A549 (cell line): ENCODE data around the gene CCN5. TPM values are rescaled to one million over a fixed set of nuclear protein-coding genes. Genes with fewer than 3 reads are reported as not detected.

Source experiments
- ATAC-seq, 2 experiments: fragments of 200-7000 bp in 1 of 2; fragments of >200 bp in 1 of 2; cut with Nextera tagmentation in 1 of 2; cut with Tn5 transposase in 1 of 2; 3 replicates each; pipeline versions ENCODE4 v1.8.0 to v1.9.1; 2018 to 2020; ENCODE audit warnings: mild to moderate bottlenecking in 1 of 2, moderate library complexity in 1 of 2
- CTCF ChIA-PET: fragments of 300-600 bp; sonication (Branson Sonifier 250); formaldehyde crosslinking; extraction: SDS; loops from one replicate; lab custom pipeline; 2021; ENCODE audit warnings: antibody characterized with exemption, inconsistent platforms; lab: Yijun Ruan, JAX
- POLR2A ChIA-PET: fragments of 350-600 bp; formaldehyde crosslinking; extraction: SDS; loops from one replicate; lab custom pipeline; 2021; ENCODE audit warnings: antibody characterized with exemption, inconsistent platforms; lab: Yijun Ruan, JAX
- DNase-seq, 2 experiments: peaks; one replicate each; pipeline versions ENCODE4 v3.0.0 to v3.0.0-alpha.2; 2011 to 2016; ENCODE audit warnings: low read depth in 1 of 2, low spot score in 1 of 2
- FAIRE-seq: peaks from 2 replicates; lab custom pipeline; 2011; peaks lifted over from hg19 to GRCh38; lab: Jason Lieb, UNC
- H3K27ac ChIP-seq, 2 experiments: fragments of >200 bp; sonication (Bioruptor Twin); formaldehyde crosslinking; 3 replicates each; pipeline ENCODE4 v1.5.1; 2016 to 2017
- H3K4me1 ChIP-seq: fragments of >200 bp; sonication (Bioruptor Twin); formaldehyde crosslinking; 3 replicates; pipeline ENCODE4 v1.6.1; 2016
- H3K4me2 ChIP-seq: fragments of >200 bp; sonication (Bioruptor Twin); formaldehyde crosslinking; 3 replicates; pipeline ENCODE4 v1.6.1; 2016
- H3K4me3 ChIP-seq: fragments of >200 bp; sonication (Bioruptor Twin); formaldehyde crosslinking; 3 replicates; pipeline ENCODE4 v1.5.1; 2016
- H3K9me3 ChIP-seq: fragments of >200 bp; sonication (Bioruptor Twin); formaldehyde crosslinking; 3 replicates; pipeline ENCODE4 v1.6.1; 2016
- BHLHE40 ChIP-seq: IDR thresholded peaks from 2 replicates; pipeline ENCODE4 v1.6.1; 2012; ENCODE audit warnings: low read depth, low read length, inconsistent platforms
- CBX2 ChIP-seq: fragments of 200-600 bp; sonication (generic); IDR thresholded peaks from 2 replicates; pipeline ENCODE4 v1.6.1; 2016; ENCODE audit warnings: low read depth, mild to moderate bottlenecking, borderline replicate concordance
- CBX8 ChIP-seq: fragments of 200-600 bp; sonication (generic); IDR thresholded peaks from 2 replicates; pipeline ENCODE4 v1.6.1; 2016
- CHD2 ChIP-seq: fragments of 150-350 bp; IDR thresholded peaks from 2 replicates; pipeline ENCODE4 v1.6.1; 2014; ENCODE audit warnings: low read length; ENCODE audit not compliant: partially characterized antibody
- CHD4 ChIP-seq: fragments of 200-600 bp; sonication (generic); IDR thresholded peaks from 2 replicates; pipeline ENCODE4 v1.6.1; 2016; ENCODE audit warnings: antibody characterized with exemption, mild to moderate bottlenecking, borderline replicate concordance
- HDAC2 ChIP-seq: fragments of 200-600 bp; sonication (generic); IDR thresholded peaks from 2 replicates; pipeline ENCODE4 v1.6.1; 2016
- HOXB13 ChIP-seq: fragments of 250-450 bp; sonication (Bioruptor Pico); IDR thresholded peaks from 2 replicates; pipeline ENCODE4 v1.5.0; 2020; ENCODE audit warnings: low read depth, mild to moderate bottlenecking, moderate library complexity
- HOXB5 ChIP-seq: fragments of 250-450 bp; sonication (Bioruptor Pico); IDR thresholded peaks from 2 replicates; pipeline ENCODE4 v1.5.0; 2020; ENCODE audit warnings: mild to moderate bottlenecking, moderate library complexity
- JUNB ChIP-seq: fragments of >200 bp; sonication (Bioruptor Twin); formaldehyde crosslinking; IDR thresholded peaks from 2 replicates; pipeline ENCODE4 v1.6.1; 2016
- KDM1A ChIP-seq: fragments of 200-600 bp; sonication (generic); IDR thresholded peaks from 2 replicates; pipeline ENCODE4 v1.6.1; 2016; ENCODE audit warnings: low read depth, mild to moderate bottlenecking
- MAFK ChIP-seq: fragments of 450-650 bp; IDR thresholded peaks from 2 replicates; pipeline ENCODE4 v1.6.1; 2014; ENCODE audit not compliant: partially characterized antibody
- PHF8 ChIP-seq: fragments of 200-600 bp; sonication (generic); IDR thresholded peaks from 2 replicates; pipeline ENCODE4 v1.6.1; 2016; ENCODE audit warnings: low read depth, mild to moderate bottlenecking, antibody characterized with exemption, moderate library complexity, borderline replicate concordance
- POLR2AphosphoS2 ChIP-seq: conservative IDR thresholded peaks from 2 replicates; pipeline ENCODE4 v1.6.1; 2012; ENCODE audit warnings: low read length, improper control_type of control experiment, inconsistent platforms
- RNF2 ChIP-seq: fragments of 200-600 bp; sonication (generic); IDR thresholded peaks from 2 replicates; pipeline ENCODE4 v1.6.1; 2016; ENCODE audit warnings: low read depth, mild to moderate bottlenecking, antibody characterized with exemption, moderate library complexity, borderline replicate concordance
- TP53 ChIP-seq: fragments of 250-450 bp; sonication (Bioruptor Pico); IDR thresholded peaks from 2 replicates; pipeline ENCODE4 v1.5.0; 2021; ENCODE audit warnings: mild to moderate bottlenecking, moderate library complexity
- ZSCAN20 ChIP-seq: fragments of 250-450 bp; sonication (Bioruptor Pico); IDR thresholded peaks from 2 replicates; pipeline ENCODE4 v1.8.0; 2022; ENCODE audit warnings: mild to moderate bottlenecking, moderate library complexity
- WGBS: methylation state at CpG from one replicate; pipeline ENCODE4 v1.1.6; 2017; ENCODE audit errors: missing lambda C conversion rate; 5-methylcytosine and 5-hydroxymethylcytosine counted together
- polyA plus RNA-seq, 4 experiments: library from polyadenylated mRNA; depleted of rRNA in 3 of 4; stranded (reverse); fragments of >200 nt; fragmentation: RNase III in 1 of 4; extraction: RNeasy Plus Mini Kit Qiagen cat#74134 plus additional on column Dnase treatment in 1 of 4; gene quantifications; 2 replicates in 3 of 4; 3 replicates in 1 of 4; pipeline ENCODE4 v1.2.3, GENCODE V29; 2011 to 2017
- TF ChIP-seq, protein P1 (sequence below): fragments of >200 bp; sonication (Bioruptor Twin); formaldehyde crosslinking; IDR thresholded peaks from 3 replicates; pipeline ENCODE4 v1.6.1; 2016
- TF ChIP-seq, protein P2 (sequence below): IDR thresholded peaks from 2 replicates; pipeline ENCODE4 v1.6.1; 2012; ENCODE audit warnings: low read depth, borderline replicate concordance
- TF ChIP-seq, protein P3 (sequence below): IDR thresholded peaks from 2 replicates; pipeline ENCODE4 v1.6.1; 2012
- TF ChIP-seq, protein P4 (sequence below): fragments of >200 bp; sonication (Bioruptor Twin); formaldehyde crosslinking; IDR thresholded peaks from 2 replicates; pipeline ENCODE4 v1.6.1; 2016
- TF ChIP-seq, protein P5 (sequence below): fragments of 250-450 bp; sonication (Bioruptor Pico); IDR thresholded peaks from 2 replicates; pipeline ENCODE4 v1.5.0; 2021; ENCODE audit warnings: mild to moderate bottlenecking, moderate library complexity, borderline replicate concordance

CCN5 gene
- polyA plus RNA-seq, 2 of the 4 experiments (the other 2 are of a cell fraction), result 9.9 to 11.1 TPM

DNA sequence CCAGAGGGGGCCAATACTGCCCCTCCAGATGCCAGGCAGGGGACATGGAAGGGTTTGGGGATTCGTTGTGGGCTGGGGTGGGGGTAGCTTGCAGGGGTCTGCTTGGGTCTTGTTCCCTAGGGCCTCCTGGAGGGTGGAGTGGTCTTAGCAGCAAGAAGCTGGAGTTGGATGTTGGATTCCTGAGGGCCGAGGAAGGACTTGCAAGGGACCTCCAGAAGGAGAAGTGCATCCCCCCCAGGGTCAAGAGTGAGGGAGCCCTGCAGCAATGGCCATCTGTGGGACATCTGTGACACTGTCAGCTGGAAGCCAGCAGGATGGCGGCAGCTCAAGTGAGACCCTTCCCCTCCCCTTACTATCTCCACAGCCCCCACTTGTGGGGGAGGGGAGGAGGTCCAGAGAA, 25.4 kb upstream of the CCN5 start:
- Histone ChIP-seq H3K4me2 (no peak overlapping the region), H3K4me1 (peaks cover 32% of the 10 kb centered on the region), H3K27ac (peak overlapping the region; percentile 41 to 89; a peak in 5 of 6 replicates), H3K4me3 (no peak overlapping the region), H3K9me3 (peaks cover 20% of the 10 kb centered on the region)
- DNase-seq, result no peak
- no peak for TF ChIP-seq RNF2
- no peak for TF ChIP-seq CBX8
- TF ChIP-seq, protein P1, sequence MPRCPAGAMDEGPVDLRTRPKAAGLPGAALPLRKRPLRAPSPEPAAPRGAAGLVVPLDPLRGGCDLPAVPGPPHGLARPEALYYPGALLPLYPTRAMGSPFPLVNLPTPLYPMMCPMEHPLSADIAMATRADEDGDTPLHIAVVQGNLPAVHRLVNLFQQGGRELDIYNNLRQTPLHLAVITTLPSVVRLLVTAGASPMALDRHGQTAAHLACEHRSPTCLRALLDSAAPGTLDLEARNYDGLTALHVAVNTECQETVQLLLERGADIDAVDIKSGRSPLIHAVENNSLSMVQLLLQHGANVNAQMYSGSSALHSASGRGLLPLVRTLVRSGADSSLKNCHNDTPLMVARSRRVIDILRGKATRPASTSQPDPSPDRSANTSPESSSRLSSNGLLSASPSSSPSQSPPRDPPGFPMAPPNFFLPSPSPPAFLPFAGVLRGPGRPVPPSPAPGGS, result no peak
- TF ChIP-seq, protein P2, sequence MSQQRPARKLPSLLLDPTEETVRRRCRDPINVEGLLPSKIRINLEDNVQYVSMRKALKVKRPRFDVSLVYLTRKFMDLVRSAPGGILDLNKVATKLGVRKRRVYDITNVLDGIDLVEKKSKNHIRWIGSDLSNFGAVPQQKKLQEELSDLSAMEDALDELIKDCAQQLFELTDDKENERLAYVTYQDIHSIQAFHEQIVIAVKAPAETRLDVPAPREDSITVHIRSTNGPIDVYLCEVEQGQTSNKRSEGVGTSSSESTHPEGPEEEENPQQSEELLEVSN, result no peak
- no peak for TF ChIP-seq CHD2
- TF ChIP-seq CBX2, result no peak
- no peak for FAIRE-seq
- POLR2A ChIA-PET, result interaction anchor here (1.0 kb wide), 1 partner anchor 40 kb away, joined by 5 read pairs; no protein-coding TSS in a partner anchor
- no peak for ATAC-seq
- WGBS, result 88% methylated on average over 3 of the region's 3 CpGs
- CTCF ChIA-PET, result interaction anchor here (0.5 to 6.3 kb wide), 12 partner anchors 11 to 177 kb away, joined by 3 to 110 read pairs (median 5); partner anchors contain the start of gene CCN5

DNA sequence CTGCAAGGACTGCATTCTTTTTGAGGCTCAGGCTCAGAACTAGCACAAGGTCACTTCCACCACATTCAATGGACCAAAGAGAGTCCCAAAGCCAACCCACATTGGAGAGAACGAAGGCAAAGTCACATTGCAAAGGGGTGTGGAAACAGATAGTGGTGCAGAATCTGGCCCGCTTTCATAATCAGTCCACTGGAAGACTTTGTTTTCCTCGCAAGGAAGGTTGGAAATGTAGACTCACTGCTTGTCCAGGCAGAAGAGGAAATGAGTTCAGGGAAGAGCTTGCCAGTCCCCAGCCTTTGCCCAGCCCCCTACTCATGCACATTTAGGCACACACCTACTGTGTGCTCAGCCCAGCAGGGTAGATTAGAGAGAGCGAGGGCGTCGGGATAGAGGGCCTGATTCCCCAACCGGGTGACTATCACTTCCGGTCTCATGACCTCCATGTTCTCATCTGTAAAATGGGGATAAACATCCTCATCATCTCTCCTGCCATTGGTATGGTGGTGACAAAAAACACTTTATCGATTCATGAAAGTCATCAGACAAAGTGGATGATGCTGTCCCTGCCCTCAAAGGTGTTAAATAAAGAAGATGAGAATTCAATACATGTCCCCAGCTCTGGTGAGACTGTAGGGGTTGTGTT, 24.3 kb upstream of the CCN5 start:
- no peak for DNase-seq
- CTCF ChIA-PET, result interaction anchor here (1.2 to 6.3 kb wide), 10 partner anchors 7 to 176 kb away, joined by 3 to 110 read pairs (median 6); partner anchors contain the start of gene CCN5

DNA sequence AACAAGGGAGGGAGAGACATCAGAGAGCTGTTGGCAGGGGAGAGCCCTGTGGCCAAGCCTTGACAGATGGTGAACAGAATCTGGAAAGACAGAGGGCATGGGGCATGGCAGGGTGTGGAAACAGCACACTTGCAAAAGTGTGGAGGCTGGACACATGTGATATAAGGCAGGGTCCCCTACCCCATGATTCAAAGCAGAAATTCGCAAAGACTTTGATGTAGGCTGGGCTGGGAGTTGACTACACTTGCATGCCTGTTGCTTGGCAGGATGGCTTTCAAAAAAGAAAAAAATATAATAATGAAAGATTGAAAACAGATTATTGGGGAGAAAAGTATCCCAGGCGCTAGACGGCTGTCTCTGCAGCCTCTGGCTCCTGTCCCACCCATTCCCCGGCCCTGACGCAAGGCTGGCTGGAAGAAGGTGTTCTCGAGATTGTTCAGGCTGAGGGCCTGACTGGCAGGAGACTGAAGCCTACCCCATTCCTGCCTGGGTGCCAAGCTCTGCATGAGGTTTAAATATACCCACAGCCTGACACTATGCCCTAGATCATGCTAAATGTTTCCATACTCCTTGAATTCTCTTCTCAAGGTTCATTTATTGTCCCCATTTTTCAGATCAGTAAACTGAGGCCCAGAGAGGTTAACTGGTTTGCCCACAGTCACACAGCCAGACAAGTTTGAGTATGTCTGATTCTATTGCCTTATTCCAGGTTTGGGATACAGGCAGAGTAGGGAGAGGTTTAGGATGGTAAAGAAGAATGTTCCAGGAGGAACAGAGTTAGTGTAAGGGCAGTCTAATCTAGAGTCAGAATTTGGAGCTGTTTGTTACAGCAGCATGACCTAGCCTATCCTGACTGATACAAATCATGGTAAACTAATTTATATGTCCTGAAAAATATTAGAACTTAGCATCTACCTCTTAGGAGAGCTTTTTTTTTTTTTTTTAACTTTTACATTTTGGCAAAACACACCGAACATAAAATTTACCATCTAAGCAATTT, 23.4 kb upstream of the CCN5 start:
- peak overlapping the region; percentile 86 to 89 for H3K27ac ChIP-seq

More for the DNA sequence above, 24.3 kb upstream of the CCN5 start:
- 93% methylated on average over 9 of the region's 9 CpGs for WGBS
- Histone ChIP-seq H3K9me3 (peaks cover 20% of the 10 kb centered on the region), H3K4me1 (peaks cover 36% of the 10 kb centered on the region), H3K27ac (peak overlapping the region; percentile 86 to 89), H3K4me2 (no peak overlapping the region), H3K4me3 (no peak overlapping the region)
- ATAC-seq, result no peak
- TF ChIP-seq JUNB (no peak), RNF2 (no peak)
- TF ChIP-seq, protein P3, sequence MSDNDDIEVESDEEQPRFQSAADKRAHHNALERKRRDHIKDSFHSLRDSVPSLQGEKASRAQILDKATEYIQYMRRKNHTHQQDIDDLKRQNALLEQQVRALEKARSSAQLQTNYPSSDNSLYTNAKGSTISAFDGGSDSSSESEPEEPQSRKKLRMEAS, result 0 out of 2 replicates have a peak, but pooled peaks have one; percentile 21
- FAIRE-seq, result no peak
- POLR2A ChIA-PET, result no interaction called here

More for the DNA sequence above, 23.4 kb upstream of the CCN5 start:
- DNase-seq (no peak), ATAC-seq (no peak), FAIRE-seq (no peak)
- peaks cover 20% of the 10 kb centered on the region for H3K9me3 ChIP-seq
- H3K4me1 ChIP-seq, result peaks cover 40% of the 10 kb centered on the region
- H3K4me2 ChIP-seq, result peak overlapping the region; percentile 62; the same call in 2 of the 3 replicates
- 94% methylated on average over 7 of the region's 7 CpGs for WGBS
- CTCF ChIA-PET, result interaction anchor here (1.3 to 6.3 kb wide), 9 partner anchors 8 to 175 kb away, joined by 3 to 110 read pairs (median 5); partner anchors contain the start of gene CCN5
- H3K4me3 ChIP-seq, result no peak overlapping the region
- POLR2A ChIA-PET, result interaction anchor here (2.0 kb wide), 2 partner anchors 23 to 30 kb away, joined by 4 to 14 read pairs; partner anchors contain the start of gene CCN5
- peak; percentile 39; the same call in 1 of the 2 replicates for TF ChIP-seq CHD4
- TF ChIP-seq POLR2AphosphoS2, result no peak
- peak; percentile 21 for TF ChIP-seq MAFK
- TF ChIP-seq HDAC2, result peak; percentile 61; the same call in 1 of the 2 replicates
- no peak for TF ChIP-seq ZSCAN20
- TF ChIP-seq TP53 (CRISPR knock-in tag), result no peak
- TF ChIP-seq CBX2, result no peak
- TF ChIP-seq, protein P4, sequence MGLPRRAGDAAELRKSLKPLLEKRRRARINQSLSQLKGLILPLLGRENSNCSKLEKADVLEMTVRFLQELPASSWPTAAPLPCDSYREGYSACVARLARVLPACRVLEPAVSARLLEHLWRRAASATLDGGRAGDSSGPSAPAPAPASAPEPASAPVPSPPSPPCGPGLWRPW, result no peak
- TF ChIP-seq HOXB13 (CRISPR knock-in tag), result no peak
- TF ChIP-seq KDM1A, result peak; percentile 36; the same call in 1 of the 2 replicates
- no peak for TF ChIP-seq JUNB
- TF ChIP-seq, protein P5, sequence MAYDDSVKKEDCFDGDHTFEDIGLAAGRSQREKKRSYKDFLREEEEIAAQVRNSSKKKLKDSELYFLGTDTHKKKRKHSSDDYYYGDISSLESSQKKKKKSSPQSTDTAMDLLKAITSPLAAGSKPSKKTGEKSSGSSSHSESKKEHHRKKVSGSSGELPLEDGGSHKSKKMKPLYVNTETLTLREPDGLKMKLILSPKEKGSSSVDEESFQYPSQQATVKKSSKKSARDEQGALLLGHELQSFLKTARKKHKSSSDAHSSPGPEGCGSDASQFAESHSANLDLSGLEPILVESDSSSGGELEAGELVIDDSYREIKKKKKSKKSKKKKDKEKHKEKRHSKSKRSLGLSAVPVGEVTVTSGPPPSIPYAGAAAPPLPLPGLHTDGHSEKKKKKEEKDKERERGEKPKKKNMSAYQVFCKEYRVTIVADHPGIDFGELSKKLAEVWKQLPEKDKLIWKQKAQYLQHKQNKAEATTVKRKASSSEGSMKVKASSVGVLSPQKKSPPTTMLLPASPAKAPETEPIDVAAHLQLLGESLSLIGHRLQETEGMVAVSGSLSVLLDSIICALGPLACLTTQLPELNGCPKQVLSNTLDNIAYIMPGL (CRISPR knock-in tag), result no peak
- TF ChIP-seq, protein P3, result no peak
- TF ChIP-seq BHLHE40, result no peak
- no peak for TF ChIP-seq PHF8
- no peak for TF ChIP-seq HOXB5 (CRISPR knock-in tag)
